Calu3 (cell line): ENCODE results near the gene CEP131. TPM values are rescaled to one million over a fixed set of nuclear protein-coding genes. Genes with fewer than 3 reads are reported as not detected.

ENCODE experiments used
- BruUV-seq: library from RNA; stranded (reverse); fragments of 400-500 nt; replicated peaks from 2 replicates; lab custom pipeline; 2021; lab: Mats Ljungman, UMichigan
- CTCF ChIA-PET: fragments of 300-600 bp; sonication (Branson Sonifier 250); formaldehyde crosslinking; loops from one replicate; lab custom pipeline; 2022; ENCODE audit warnings: antibody characterized with exemption; lab: Charles Lee
- DNase-seq: peaks from one replicate; pipeline ENCODE4 v3.0.0; 2022
- H3K27ac Mint-ChIP-seq: one replicate; pipeline ENCODE4 v1.8.0; 2022; ENCODE audit warnings: mixed read lengths; ENCODE audit not compliant: unreplicated experiment
- H3K27me3 Mint-ChIP-seq: one replicate; pipeline ENCODE4 v1.8.0; 2022; ENCODE audit warnings: mixed read lengths; ENCODE audit not compliant: unreplicated experiment
- H3K36me3 Mint-ChIP-seq: one replicate; pipeline ENCODE4 v1.8.0; 2022; ENCODE audit warnings: mild to moderate bottlenecking, moderate library complexity, mixed read lengths; ENCODE audit not compliant: insufficient read depth, unreplicated experiment
- H3K4me1 Mint-ChIP-seq: one replicate; pipeline ENCODE4 v1.8.0; 2022; ENCODE audit warnings: mild to moderate bottlenecking, low read depth, mixed read lengths; ENCODE audit not compliant: unreplicated experiment
- H3K4me3 Mint-ChIP-seq: one replicate; pipeline ENCODE4 v1.8.0; 2022; ENCODE audit warnings: mild to moderate bottlenecking, low read depth, moderate library complexity, mixed read lengths; ENCODE audit not compliant: unreplicated experiment
- H3K9me3 Mint-ChIP-seq: one replicate; pipeline ENCODE4 v1.8.0; 2022; ENCODE audit warnings: low read depth, mixed read lengths; ENCODE audit not compliant: unreplicated experiment
- intact Hi-C: fragments of 100-400 bp; cut with micrococcal nuclease; formaldehyde crosslinking; loops from one replicate; pipeline ENCODE4 v1.10.0; 2022; ENCODE audit not compliant: unreplicated experiment
- total RNA-seq: library from RNA; stranded (reverse); gene quantifications from 2 replicates; pipeline ENCODE4 v1.2.3, GENCODE V29; 2022
- TF ChIP-seq, protein P1 (sequence below): fragments of 200-600 bp; IDR thresholded peaks from one replicate; pipeline ENCODE4 v1.8.0; 2022; ENCODE audit warnings: antibody characterized with exemption; ENCODE audit not compliant: unreplicated experiment

The CEP131 gene
- total RNA-seq, 1 experiment from 2014 or later, result 28.2 TPM

GRCh38 chr17:81183807-81184206 lies 39.0 kb downstream of the CEP131 start:
- CTCF ChIA-PET, result no interaction called here
- BruUV-seq, result no TSS peak

GRCh38 chr17:81183316-81183715 lies 39.4 kb downstream of the CEP131 start:
- H3K9me3 Mint-ChIP-seq, result no peaks in the 10 kb centered on the region
- H3K4me1 Mint-ChIP-seq, result no peaks in the 10 kb centered on the region
- no peak overlapping the region for H3K27ac Mint-ChIP-seq
- TF ChIP-seq, protein P1, sequence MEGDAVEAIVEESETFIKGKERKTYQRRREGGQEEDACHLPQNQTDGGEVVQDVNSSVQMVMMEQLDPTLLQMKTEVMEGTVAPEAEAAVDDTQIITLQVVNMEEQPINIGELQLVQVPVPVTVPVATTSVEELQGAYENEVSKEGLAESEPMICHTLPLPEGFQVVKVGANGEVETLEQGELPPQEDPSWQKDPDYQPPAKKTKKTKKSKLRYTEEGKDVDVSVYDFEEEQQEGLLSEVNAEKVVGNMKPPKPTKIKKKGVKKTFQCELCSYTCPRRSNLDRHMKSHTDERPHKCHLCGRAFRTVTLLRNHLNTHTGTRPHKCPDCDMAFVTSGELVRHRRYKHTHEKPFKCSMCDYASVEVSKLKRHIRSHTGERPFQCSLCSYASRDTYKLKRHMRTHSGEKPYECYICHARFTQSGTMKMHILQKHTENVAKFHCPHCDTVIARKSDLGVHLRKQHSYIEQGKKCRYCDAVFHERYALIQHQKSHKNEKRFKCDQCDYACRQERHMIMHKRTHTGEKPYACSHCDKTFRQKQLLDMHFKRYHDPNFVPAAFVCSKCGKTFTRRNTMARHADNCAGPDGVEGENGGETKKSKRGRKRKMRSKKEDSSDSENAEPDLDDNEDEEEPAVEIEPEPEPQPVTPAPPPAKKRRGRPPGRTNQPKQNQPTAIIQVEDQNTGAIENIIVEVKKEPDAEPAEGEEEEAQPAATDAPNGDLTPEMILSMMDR, result no peak
- intact Hi-C loops, result no loop called here
- peaks cover 17% of the 10 kb centered on the region for H3K36me3 Mint-ChIP-seq
- no peak overlapping the region for H3K4me3 Mint-ChIP-seq
- no TSS peak for BruUV-seq
- CTCF ChIA-PET, result no interaction called here
- no peak for DNase-seq
- H3K27me3 Mint-ChIP-seq, result peaks cover 35% of the 10 kb centered on the region

More at GRCh38 chr17:81183807-81184206, 39.0 kb downstream of the CEP131 start:
- no peak for DNase-seq
- Mint-ChIP-seq H3K27ac (no peak overlapping the region), H3K4me3 (no peak overlapping the region), H3K9me3 (no peaks in the 10 kb centered on the region), H3K36me3 (peaks cover 20% of the 10 kb centered on the region), H3K27me3 (peaks cover 35% of the 10 kb centered on the region), H3K4me1 (no peaks in the 10 kb centered on the region)
- TF ChIP-seq, protein P1, result no peak
- intact Hi-C loops, result no loop called here

- intact Hi-C loops, result no loop called here
- CTCF ChIA-PET, result interaction anchor here (0.6 kb wide), 1 partner anchor 48 kb away, joined by 3 read pairs; no protein-coding TSS in a partner anchor
- Mint-ChIP-seq H3K9me3 (no peaks in the 10 kb centered on the region), H3K27me3 (peaks cover 35% of the 10 kb centered on the region), H3K36me3 (peaks cover 14% of the 10 kb centered on the region), H3K27ac (no peak overlapping the region), H3K4me1 (no peaks in the 10 kb centered on the region), H3K4me3 (no peak overlapping the region)
- no TSS peak for BruUV-seq
- DNase-seq, result no peak
- TF ChIP-seq, protein P1, result no peak
Measured at GRCh38 chr17:81182596-81182995, 40.2 kb downstream of the CEP131 start.

- H3K4me3 Mint-ChIP-seq, result no peak overlapping the region
- peaks cover 14% of the 10 kb centered on the region for H3K36me3 Mint-ChIP-seq
- H3K27ac Mint-ChIP-seq, result no peak overlapping the region
- CTCF ChIA-PET, result no interaction called here
- intact Hi-C loops, result no loop called here
- no TSS peak for BruUV-seq
- H3K27me3 Mint-ChIP-seq, result peaks cover 35% of the 10 kb centered on the region
- no peak for DNase-seq
- H3K4me1 Mint-ChIP-seq, result no peaks in the 10 kb centered on the region
- TF ChIP-seq, protein P1, result no peak
- no peaks in the 10 kb centered on the region for H3K9me3 Mint-ChIP-seq
Measured at GRCh38 chr17:81181811-81182185, 41.0 kb downstream of the CEP131 start.
